Thyroid gland (tissue), 4 donors: ENCODE data around the gene KCTD6. TPM values are rescaled to one million over a fixed set of nuclear protein-coding genes. Genes with fewer than 3 reads are reported as not detected.

ENCODE experiments used
- DNase-seq, 2 donors: peaks; one replicate each; pipeline ENCODE4 v3.0.0-alpha.2; 2019
- H3K27ac ChIP-seq, 3 donors: fragments of 200-600 bp; sonication (generic); 1 replicate in 2 of 3; 2 replicates in 1 of 3; pipeline ENCODE4 v1.5.1; 2016 to 2019; ENCODE audit warnings: mild to moderate bottlenecking in 1 of 3, moderate library complexity in 1 of 3
- H3K27me3 ChIP-seq: fragments of 200-600 bp; sonication (generic); one replicate; pipeline ENCODE4 v1.5.1; 2019
- H3K36me3 ChIP-seq, 2 donors: fragments of 200-600 bp; sonication (generic); one replicate each; pipeline ENCODE4 v1.5.1; 2016 to 2019
- H3K4me1 ChIP-seq, 2 donors: fragments of 200-600 bp; sonication (generic); one replicate each; pipeline ENCODE4 v1.5.1; 2017 to 2019
- H3K4me3 ChIP-seq, 3 donors: fragments of 200-600 bp; sonication (generic); replicated peaks in 1 of 3; 1 replicate in 2 of 3; 2 replicates in 1 of 3; pipeline ENCODE4 v1.5.1; 2016; ENCODE audit warnings: mild to moderate bottlenecking in 1 of 3
- H3K9me3 ChIP-seq: fragments of 200-600 bp; sonication (generic); one replicate; pipeline ENCODE4 v1.5.1; 2017
- POLR2A ChIP-seq, 2 donors: fragments of 450-650 bp; IDR thresholded peaks; one replicate each; pipeline ENCODE4 v1.6.1; 2017; ENCODE audit warnings: antibody characterized with exemption in 2 of 2, mild to moderate bottlenecking in 2 of 2, moderate library complexity in 1 of 2
- WGBS, 2 donors: methylation state at CpG; one replicate each; pipeline ENCODE4 v1.1.5; 2017; 5-methylcytosine and 5-hydroxymethylcytosine counted together
- intact Hi-C: fragments of 100-400 bp; cut with DNase I; formaldehyde crosslinking; loops from one replicate; pipeline ENCODE4 v1.15.1; 2023
- total RNA-seq, 4 donors: library from RNA; depleted of rRNA; stranded (reverse); fragments of >200 nt; gene quantifications; one replicate each; pipeline ENCODE4 v1.2.3, GENCODE V29; 2016
- TF ChIP-seq, protein P1 (sequence below), 6 experiments: fragments of 200-600 bp in 3 of 6; fragments of 450-650 bp in 3 of 6; sonication (generic) in 3 of 6; IDR thresholded peaks; one replicate each; pipeline ENCODE4 v1.5.1; 2016 to 2019; ENCODE audit warnings: antibody characterized with exemption in 6 of 6, mild to moderate bottlenecking in 2 of 6, inconsistent platforms in 1 of 6, moderate library complexity in 1 of 6

Gene KCTD6
- total RNA-seq, 4 donors from 2014 or later = 16.6 to 33.6 (median 21.3) TPM

DNA sequence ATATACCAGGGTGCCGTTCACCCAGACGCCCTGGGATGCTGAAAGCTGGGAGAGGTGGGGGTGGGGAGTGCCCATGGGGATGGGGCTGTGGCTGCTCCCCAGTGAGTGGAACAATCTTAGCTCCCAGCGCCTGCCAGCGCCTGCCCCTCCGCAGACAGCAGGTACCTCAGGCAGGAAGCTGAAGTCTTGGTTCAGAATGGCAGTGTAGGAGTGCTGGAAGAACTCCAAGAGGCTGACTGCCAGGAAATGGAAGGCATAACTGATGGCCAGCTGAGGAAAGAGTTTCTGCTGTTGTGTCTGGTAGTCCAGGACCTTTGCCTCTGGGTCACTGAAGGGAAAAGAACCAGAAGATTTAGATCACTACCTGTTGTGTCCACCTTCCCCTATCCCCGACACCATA lies 36.7 kb downstream of the KCTD6 start:
- intact Hi-C loops = no loop called here
- no peaks in the 10 kb centered on the region for H3K27me3 ChIP-seq
- 21 to 47% methylated on average over 6 of the region's 6 CpGs for WGBS, 2 donors
- DNase-seq = peak; percentile 94
- no peaks in the 10 kb centered on the region for H3K9me3 ChIP-seq
- H3K36me3 ChIP-seq = peaks cover 5 to 13% of the 10 kb centered on the region in 2 donors
- no peak overlapping the region for H3K4me3 ChIP-seq
- TF ChIP-seq, protein P1, sequence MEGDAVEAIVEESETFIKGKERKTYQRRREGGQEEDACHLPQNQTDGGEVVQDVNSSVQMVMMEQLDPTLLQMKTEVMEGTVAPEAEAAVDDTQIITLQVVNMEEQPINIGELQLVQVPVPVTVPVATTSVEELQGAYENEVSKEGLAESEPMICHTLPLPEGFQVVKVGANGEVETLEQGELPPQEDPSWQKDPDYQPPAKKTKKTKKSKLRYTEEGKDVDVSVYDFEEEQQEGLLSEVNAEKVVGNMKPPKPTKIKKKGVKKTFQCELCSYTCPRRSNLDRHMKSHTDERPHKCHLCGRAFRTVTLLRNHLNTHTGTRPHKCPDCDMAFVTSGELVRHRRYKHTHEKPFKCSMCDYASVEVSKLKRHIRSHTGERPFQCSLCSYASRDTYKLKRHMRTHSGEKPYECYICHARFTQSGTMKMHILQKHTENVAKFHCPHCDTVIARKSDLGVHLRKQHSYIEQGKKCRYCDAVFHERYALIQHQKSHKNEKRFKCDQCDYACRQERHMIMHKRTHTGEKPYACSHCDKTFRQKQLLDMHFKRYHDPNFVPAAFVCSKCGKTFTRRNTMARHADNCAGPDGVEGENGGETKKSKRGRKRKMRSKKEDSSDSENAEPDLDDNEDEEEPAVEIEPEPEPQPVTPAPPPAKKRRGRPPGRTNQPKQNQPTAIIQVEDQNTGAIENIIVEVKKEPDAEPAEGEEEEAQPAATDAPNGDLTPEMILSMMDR (IDR thresholded peaks at IDR 0.05) = no peak
- no peak for TF ChIP-seq POLR2A (IDR thresholded peaks at IDR 0.05)
- peak overlapping the region in 1 of 3 donors; percentile 33 for H3K27ac ChIP-seq
- peaks cover 7 to 20% of the 10 kb centered on the region in 2 donors for H3K4me1 ChIP-seq

DNA sequence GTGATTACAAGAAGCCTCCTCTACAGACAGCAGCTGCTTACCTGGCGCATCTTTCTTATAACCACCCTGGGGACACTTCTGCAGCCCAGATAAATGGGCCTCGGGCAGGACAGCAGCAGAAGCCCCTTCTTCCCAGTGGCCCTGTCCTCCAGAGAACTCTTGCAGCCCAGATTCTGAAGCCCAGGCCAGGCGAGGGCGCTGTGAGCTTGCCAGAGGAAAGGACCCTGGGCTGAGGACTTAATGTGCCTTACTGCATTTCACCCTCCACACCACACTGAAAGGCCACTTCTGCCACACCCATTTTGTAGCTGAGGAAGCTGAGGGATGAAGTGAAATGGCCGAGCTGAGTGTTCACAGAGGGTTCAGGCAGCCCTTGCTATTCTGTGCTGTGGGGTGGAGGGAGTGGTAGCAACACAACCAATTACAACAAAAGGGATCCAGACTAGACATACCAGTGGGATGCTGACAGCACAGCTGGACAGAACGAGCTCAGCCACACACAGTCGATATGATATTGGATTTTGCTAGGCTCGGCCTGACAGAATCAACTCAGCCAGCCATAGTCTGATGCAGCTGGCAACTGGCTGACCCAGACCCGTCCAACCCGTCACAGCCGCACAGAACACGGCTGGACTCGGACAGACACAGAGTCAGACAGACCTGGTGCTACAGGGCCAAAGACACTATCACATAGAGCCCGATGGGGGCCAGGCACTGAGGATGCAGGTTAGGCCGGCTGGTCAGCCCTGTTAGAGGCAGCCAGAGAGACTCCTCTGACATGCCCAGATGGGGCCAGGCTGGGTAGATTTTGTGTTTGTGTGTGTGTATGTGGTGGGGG lies 37.8 kb downstream of the KCTD6 start:
- intact Hi-C loops = loop anchor here (5.0 to 10.0 kb wide), 3 partner anchors 37 to 217 kb away; partner anchors contain the start of gene KCTD6
- Histone ChIP-seq H3K4me1 (peaks cover 7 to 20% of the 10 kb centered on the region in 2 donors), H3K36me3 (peaks cover 4 to 6% of the 10 kb centered on the region in 2 donors), H3K27ac (peak overlapping the region in 2 of 3 donors; percentile 5 to 33), H3K4me3 (no peak overlapping the region), H3K9me3 (no peaks in the 10 kb centered on the region), H3K27me3 (no peaks in the 10 kb centered on the region)
- WGBS, 2 donors = 77 to 80% methylated on average over 7 to 15 of the region's 15 CpGs
- TF ChIP-seq POLR2A (IDR thresholded peaks at IDR 0.05) = no peak
- TF ChIP-seq, protein P1 (IDR thresholded peaks at IDR 0.05) = no peak
- no peak for DNase-seq

GRCh38 chr3:58530354-58530865 lies 38.5 kb downstream of the KCTD6 start:
- no peaks in the 10 kb centered on the region for H3K9me3 ChIP-seq
- intact Hi-C loops = loop anchor here (5.0 to 10.0 kb wide), 3 partner anchors 38 to 218 kb away; partner anchors contain the start of gene KCTD6
- TF ChIP-seq POLR2A (IDR thresholded peaks at IDR 0.05) = no peak
- TF ChIP-seq, protein P1 (IDR thresholded peaks at IDR 0.05) = no peak
- WGBS, 2 donors = 87 to 96% methylated on average over 13 to 16 of the region's 18 CpGs
- H3K27me3 ChIP-seq = no peaks in the 10 kb centered on the region
- H3K4me1 ChIP-seq = peaks cover 9 to 24% of the 10 kb centered on the region in 2 donors
- H3K4me3 ChIP-seq = no peak overlapping the region
- H3K27ac ChIP-seq = no peak overlapping the region
- H3K36me3 ChIP-seq = peaks cover 4 to 6% of the 10 kb centered on the region in 2 donors
- no peak for DNase-seq

DNA sequence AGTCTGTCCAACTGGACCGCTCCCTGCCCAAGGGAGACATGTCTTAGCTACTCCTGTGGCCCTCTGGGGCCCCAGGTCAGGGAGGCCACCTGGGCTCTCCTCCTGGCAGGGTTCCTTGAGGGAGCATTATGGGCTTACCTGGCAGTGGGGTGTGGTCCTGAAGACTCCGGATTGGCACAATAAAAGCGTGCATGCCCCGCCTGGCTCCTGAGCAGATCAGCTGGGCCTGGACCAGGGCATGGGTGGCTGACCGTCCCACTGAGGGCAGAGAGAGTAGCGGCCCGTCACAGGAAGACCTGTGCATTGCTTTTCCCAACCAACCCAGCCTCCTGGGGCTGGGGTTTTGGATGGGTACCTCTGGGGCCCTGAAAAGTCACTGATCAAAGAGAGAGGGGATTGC lies 39.7 kb downstream of the KCTD6 start:
- TF ChIP-seq, protein P1 (IDR thresholded peaks at IDR 0.05) = no peak
- no peak for TF ChIP-seq POLR2A (IDR thresholded peaks at IDR 0.05)
- H3K36me3 ChIP-seq = peaks cover 4 to 6% of the 10 kb centered on the region in 2 donors
- H3K27me3 ChIP-seq = no peaks in the 10 kb centered on the region
- intact Hi-C loops = loop anchor here (5.0 to 10.0 kb wide), 3 partner anchors 39 to 219 kb away; partner anchors contain the start of gene KCTD6
- no peak overlapping the region for H3K4me3 ChIP-seq
- DNase-seq = no peak
- H3K9me3 ChIP-seq = no peaks in the 10 kb centered on the region
- no peak overlapping the region for H3K27ac ChIP-seq
- peaks cover 20 to 35% of the 10 kb centered on the region in 2 donors for H3K4me1 ChIP-seq
- 89 to 92% methylated on average over 1 to 6 of the region's 7 CpGs for WGBS, 2 donors
